GM12878 (cell line): ENCODE results near the gene SLC22A6. TPM values are rescaled to one million over a fixed set of nuclear protein-coding genes. Genes with fewer than 3 reads are reported as not detected.

Experiments
- ATAC-seq: fragments of 200-7000 bp; cut with Tn5 transposase; 3 replicates; pipeline ENCODE4 v1.9.1; 2020; ENCODE audit warnings: mild to moderate bottlenecking, moderate library complexity
- BruUV-seq: library from RNA; stranded (reverse); fragments of 400-500 nt; replicated peaks from 2 replicates; lab custom pipeline; 2021; lab: Mats Ljungman, UMichigan
- CTCF ChIA-PET: fragments of 300-600 bp; sonication (Branson Sonifier 250); formaldehyde crosslinking; extraction: SDS; loops from one replicate; lab custom pipeline; 2021; ENCODE audit warnings: inconsistent platforms; lab: Yijun Ruan, JAX
- POLR2A ChIA-PET: fragments of 350-600 bp; formaldehyde crosslinking; extraction: SDS; loops from one replicate; lab custom pipeline; 2021; ENCODE audit warnings: inconsistent platforms; lab: Charles Lee
- RAD21 ChIA-PET: fragments of 300-600 bp; sonication (Branson Sonifier 250); formaldehyde crosslinking; loops from one replicate; lab custom pipeline; 2023; ENCODE audit warnings: antibody characterized with exemption; ENCODE audit not compliant: unreplicated experiment; lab: Charles Lee
- SMC1A ChIA-PET: fragments of 300-600 bp; sonication (Branson Sonifier 250); formaldehyde crosslinking; loops from one replicate; lab custom pipeline; 2023; ENCODE audit not compliant: unreplicated experiment, uncharacterized antibody; lab: Charles Lee
- DNase-seq: peaks from one replicate; pipeline ENCODE4 v3.0.0-alpha.2; 2011; ENCODE audit warnings: low read depth, low spot score
- FAIRE-seq: peaks from 3 replicates; lab custom pipeline; 2011; peaks lifted over from hg19 to GRCh38; lab: Jason Lieb, UNC
- H2AFZ ChIP-seq: 2 replicates; pipeline ENCODE4 v1.6.0; 2011; ENCODE audit warnings: low read depth, low read length, control low read depth; ENCODE audit not compliant: control insufficient read depth
- H3K27ac ChIP-seq: 2 replicates; pipeline ENCODE4 v1.5.1; 2011; ENCODE audit warnings: control low read depth; ENCODE audit not compliant: control insufficient read depth, insufficient read depth
- H3K27me3 ChIP-seq, 2 experiments: replicated peaks in 1 of 2; 2 replicates each; pipeline versions ENCODE4 v1.6.0 to v1.6.1; 2011; ENCODE audit warnings: low read length in 1 of 2; ENCODE audit not compliant: control insufficient read depth in 2 of 2, insufficient read depth in 2 of 2
- H3K36me3 ChIP-seq, 2 experiments: 2 replicates each; pipeline ENCODE4 v1.5.1; 2011; ENCODE audit warnings: low read length in 1 of 2; ENCODE audit not compliant: control insufficient read depth in 2 of 2, insufficient read depth in 2 of 2
- H3K4me1 ChIP-seq: 2 replicates; pipeline ENCODE4 v1.6.1; 2011; ENCODE audit warnings: mild to moderate bottlenecking, low read length, moderate library complexity, mixed read lengths; ENCODE audit not compliant: control insufficient read depth, insufficient read depth
- H3K4me2 ChIP-seq: 2 replicates; pipeline ENCODE4 v1.6.0; 2011; ENCODE audit warnings: control low read depth; ENCODE audit not compliant: control insufficient read depth, insufficient read depth
- H3K4me3 ChIP-seq: fragments of 200-600 bp; sonication (generic); 2 replicates; pipeline ENCODE4 v1.5.1; 2016
- H3K79me2 ChIP-seq: 2 replicates; pipeline ENCODE4 v1.6.0; 2011; ENCODE audit warnings: low read length; ENCODE audit not compliant: control insufficient read depth, insufficient read depth
- H3K9ac ChIP-seq: 2 replicates; pipeline ENCODE4 v1.8.0; 2011; ENCODE audit warnings: low read length, control low read depth, mixed read lengths; ENCODE audit not compliant: control insufficient read depth, insufficient read depth
- H3K9me3 ChIP-seq: replicated peaks from 3 replicates; pipeline ENCODE4 v1.5.1; 2011; ENCODE audit warnings: mild to moderate bottlenecking, low read length; ENCODE audit not compliant: control insufficient read depth, insufficient read depth
- H4K20me1 ChIP-seq: 2 replicates; pipeline ENCODE4 v1.6.0; 2011; ENCODE audit not compliant: control insufficient read depth, insufficient read depth
- ATF7 ChIP-seq: fragments of 450-650 bp; IDR thresholded peaks from 2 replicates; pipeline ENCODE4 v1.6.1; 2016; ENCODE audit warnings: low read depth, mild to moderate bottlenecking
- CREB1 ChIP-seq: IDR thresholded peaks from 2 replicates; pipeline ENCODE4 v1.6.1; 2012; ENCODE audit warnings: low read depth, mild to moderate bottlenecking, inconsistent platforms
- HDGF ChIP-seq: fragments of 450-650 bp; IDR thresholded peaks from 2 replicates; pipeline ENCODE4 v1.6.1; 2016; ENCODE audit warnings: antibody characterized with exemption
- LARP7 ChIP-seq: fragments of 450-650 bp; IDR thresholded peaks from 2 replicates; pipeline ENCODE4 v1.6.1; 2017; ENCODE audit warnings: mild to moderate bottlenecking
- MYB ChIP-seq: fragments of 150-350 bp; IDR thresholded peaks from 2 replicates; pipeline ENCODE4 v1.6.1; 2014; ENCODE audit warnings: mild to moderate bottlenecking, low read depth, low read length, borderline replicate concordance
- NR2F1 ChIP-seq: fragments of 450-650 bp; conservative IDR thresholded peaks from 2 replicates; pipeline ENCODE4 v1.6.1; 2017; ENCODE audit warnings: mild to moderate bottlenecking
- SIN3A ChIP-seq: IDR thresholded peaks from 2 replicates; pipeline ENCODE4 v1.6.1; 2012; ENCODE audit warnings: low read depth, low read length, improper control_type of control experiment
- SUPT20H ChIP-seq: IDR thresholded peaks from 2 replicates; pipeline ENCODE4 v1.6.1; 2011; ENCODE audit warnings: low read depth, mild to moderate bottlenecking, low read length, moderate library complexity, borderline replicate concordance; ENCODE audit not compliant: control insufficient read depth
- TAF1 ChIP-seq: IDR thresholded peaks from 2 replicates; pipeline ENCODE4 v1.6.1; 2011; ENCODE audit warnings: mild to moderate bottlenecking, low read depth, low read length, borderline replicate concordance
- YBX1 ChIP-seq: fragments of 450-650 bp; IDR thresholded peaks from 2 replicates; pipeline ENCODE4 v1.6.1; 2016; ENCODE audit warnings: antibody characterized with exemption
- ZNF274 ChIP-seq: IDR thresholded peaks from one replicate; pipeline ENCODE4 v1.8.0; 2011; ENCODE audit not compliant: insufficient read length, insufficient read depth
- WGBS: methylation state at CpG from one replicate; pipeline ENCODE4 v1.1.6; 2016; ENCODE audit warnings: low lambda C conversion rate; ENCODE audit not compliant: insufficient replicate concordance, insufficient coverage; ENCODE audit errors: missing lambda C conversion rate; 5-methylcytosine and 5-hydroxymethylcytosine counted together
- in situ Hi-C: fragments of 300-500 bp; cut with MboI; formaldehyde crosslinking; loops from 9 replicates; pipeline ENCODE4 v1.14.3; 2018; ENCODE audit warnings: mixed read lengths
- intact Hi-C: fragments of 100-400 bp; cut with micrococcal nuclease; formaldehyde crosslinking; loops from one replicate; pipeline ENCODE4 v1.14.2; 2022; ENCODE audit not compliant: unreplicated experiment
- polyA plus RNA-seq, 11 experiments: library from polyadenylated mRNA; depleted of rRNA in 4 of 11; unstranded in 6 of 11; stranded (reverse) in 5 of 11; fragments of >200 nt; fragmentation: Nextera tagmentation in 4 of 11; fragmentation: Illumina TruSeq in 1 of 11; extraction: Ambion mirVana in 4 of 11; extraction: Trizol in 1 of 11; gene quantifications; 1 replicate in 1 of 11; 2 replicates in 10 of 11; pipeline versions ENCODE4 v1.2.1 to v1.2.3, GENCODE V29; 2011 to 2016; ENCODE audit warnings: inconsistent platforms in 2 of 11, missing spikeins in 2 of 11, low read depth in 1 of 11
- total RNA-seq, 4 experiments: library from RNA; depleted of rRNA in 3 of 4; stranded (reverse); fragments of >200 nt in 3 of 4; fragmentation: Illumina TruSeq in 1 of 4; extraction: Trizol in 1 of 4; gene quantifications; 2 replicates each; pipeline versions ENCODE4 v1.2.1 to v1.2.3, GENCODE V29; 2013 to 2021
- TF ChIP-seq, protein P1 (sequence below): fragments of 450-650 bp; IDR thresholded peaks from 2 replicates; pipeline ENCODE4 v1.6.1; 2014; ENCODE audit warnings: mild to moderate bottlenecking
- TF ChIP-seq, protein P2 (sequence below): IDR thresholded peaks from 2 replicates; pipeline ENCODE4 v1.6.1; 2012; ENCODE audit warnings: mild to moderate bottlenecking, low read depth, low read length

The SLC22A6 gene
- total and polyA plus RNA-seq, 10 of the 15 experiments (the other 5 are each of a cell fraction or from before 2014, with no cell fraction given): not detected

DNA sequence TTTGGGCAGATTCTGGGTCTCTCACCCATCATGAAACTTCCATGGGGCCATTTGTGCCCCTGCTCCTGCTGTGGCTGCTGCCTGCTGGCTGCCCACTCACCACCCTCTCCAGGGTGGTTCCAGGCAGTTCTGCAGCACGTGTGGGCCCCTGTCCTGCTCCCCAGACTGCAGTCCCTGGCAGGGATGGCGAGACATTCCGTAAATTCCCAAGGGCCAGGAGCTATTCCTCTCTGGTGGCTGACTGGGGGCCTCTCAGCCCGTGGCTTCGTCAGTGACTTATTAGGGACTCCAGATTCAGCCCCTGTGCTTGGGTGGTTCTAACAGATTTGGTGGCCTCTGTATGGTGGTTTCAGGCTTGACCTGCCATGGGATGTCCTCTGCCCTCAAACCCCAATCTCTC, 34.7 kb upstream of the SLC22A6 start:
- no peak overlapping the region for H3K4me3 ChIP-seq
- RAD21 ChIA-PET: interaction anchor here (4.7 kb wide), 1 partner anchor 113 kb away, joined by 71 read pairs; no protein-coding TSS in a partner anchor
- SMC1A ChIA-PET: interaction anchor here (7.7 kb wide), 1 partner anchor 113 kb away, joined by 116 read pairs; no protein-coding TSS in a partner anchor
- no peaks in the 10 kb centered on the region for H3K36me3 ChIP-seq
- ATAC-seq (no peak), DNase-seq (no peak), FAIRE-seq (no peak)
- peaks cover 3% of the 10 kb centered on the region; the same call in 1 of the 2 replicates for H3K4me1 ChIP-seq
- TF ChIP-seq TAF1 (no peak), CREB1 (no peak), LARP7 (no peak), SUPT20H (no peak), MYB (no peak), ATF7 (no peak), HDGF (no peak)
- H3K27ac ChIP-seq: no peak overlapping the region
- no peak overlapping the region for H3K9ac ChIP-seq
- POLR2A ChIA-PET: no interaction called here
- no TSS peak for BruUV-seq
- no peaks in the 10 kb centered on the region for H3K9me3 ChIP-seq
- CTCF ChIA-PET: interaction anchor here (1.1 to 8.3 kb wide), 3 partner anchors 12 to 113 kb away, joined by 3 to 327 read pairs (median 4); no protein-coding TSS in a partner anchor
- peaks cover 4% of the 10 kb centered on the region; the same call in 1 of the 2 replicates for H4K20me1 ChIP-seq
- no peak overlapping the region for H2AFZ ChIP-seq
- WGBS: 14% methylated on average over 5 of the region's 5 CpGs
- peaks cover 2 to 4% of the 10 kb centered on the region in 2 experiments; a peak in 3 of 4 replicates for H3K27me3 ChIP-seq
- no peaks in the 10 kb centered on the region for H3K79me2 ChIP-seq
- in situ Hi-C loops: no loop called here
- intact Hi-C loops: no loop called here
- no peak overlapping the region for H3K4me2 ChIP-seq

DNA sequence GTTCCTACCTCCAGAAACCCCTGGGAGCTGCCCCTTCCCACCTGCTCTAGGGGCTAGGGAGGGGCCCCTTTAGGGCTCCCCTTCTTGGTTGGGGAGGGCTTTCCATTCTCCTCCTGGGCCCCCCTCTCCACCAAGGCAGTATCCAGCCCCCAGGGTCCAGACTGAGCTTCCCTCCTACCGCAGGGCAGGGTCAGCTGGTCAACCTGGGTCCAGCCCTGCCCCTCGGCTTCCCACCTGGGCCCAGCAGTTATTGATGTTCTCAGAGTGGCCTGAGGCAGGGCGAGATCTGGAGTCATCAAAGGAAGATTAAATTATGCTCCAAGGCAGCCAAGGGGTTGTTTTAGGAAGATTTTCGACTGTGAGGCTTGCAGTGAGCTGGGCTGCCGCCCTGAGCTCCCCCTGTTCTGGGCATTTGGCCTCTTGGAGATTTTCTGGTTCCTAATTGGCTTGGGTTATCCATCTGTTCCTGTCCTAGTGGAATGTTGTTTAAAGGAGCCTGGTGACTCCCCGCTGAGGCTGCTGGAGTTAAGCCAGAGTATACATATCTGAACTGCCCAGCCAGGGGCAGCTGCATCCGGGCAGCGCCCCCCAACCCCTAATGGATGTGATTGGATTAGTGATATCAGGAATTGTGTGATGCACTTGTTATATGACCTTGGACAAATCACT, 32.7 kb upstream of the SLC22A6 start:
- intact Hi-C loops: no loop called here
- no peak overlapping the region for H2AFZ ChIP-seq
- H3K27ac ChIP-seq: no peak overlapping the region
- H3K4me1 ChIP-seq: no peaks in the 10 kb centered on the region
- ChIA-PET SMC1A (interaction anchor here (7.7 kb wide), 1 partner anchor 111 kb away, joined by 116 read pairs; no protein-coding TSS in a partner anchor), POLR2A (no interaction called here), CTCF (interaction anchor here (0.6 to 8.3 kb wide), 3 partner anchors 9 to 129 kb away, joined by 3 to 327 read pairs (median 4); no protein-coding TSS in a partner anchor), RAD21 (no interaction called here)
- no peak for DNase-seq
- no peak overlapping the region for H3K4me3 ChIP-seq
- H3K27me3 ChIP-seq: peaks cover 2 to 4% of the 10 kb centered on the region in 2 experiments; a peak in 3 of 4 replicates
- no peak for ATAC-seq
- no peaks in the 10 kb centered on the region for H3K36me3 ChIP-seq
- H3K9me3 ChIP-seq: no peaks in the 10 kb centered on the region
- in situ Hi-C loops: no loop called here
- BruUV-seq: no TSS peak
- H3K9ac ChIP-seq: no peak overlapping the region
- no peak for FAIRE-seq
- H4K20me1 ChIP-seq: no peaks in the 10 kb centered on the region
- no peak overlapping the region for H3K4me2 ChIP-seq
- 6% methylated on average over 8 of the region's 8 CpGs for WGBS
- no peaks in the 10 kb centered on the region for H3K79me2 ChIP-seq
- TF ChIP-seq SIN3A (no peak), NR2F1 (no peak), YBX1 (no peak), ZNF274 (no peak)
- TF ChIP-seq, protein P1, sequence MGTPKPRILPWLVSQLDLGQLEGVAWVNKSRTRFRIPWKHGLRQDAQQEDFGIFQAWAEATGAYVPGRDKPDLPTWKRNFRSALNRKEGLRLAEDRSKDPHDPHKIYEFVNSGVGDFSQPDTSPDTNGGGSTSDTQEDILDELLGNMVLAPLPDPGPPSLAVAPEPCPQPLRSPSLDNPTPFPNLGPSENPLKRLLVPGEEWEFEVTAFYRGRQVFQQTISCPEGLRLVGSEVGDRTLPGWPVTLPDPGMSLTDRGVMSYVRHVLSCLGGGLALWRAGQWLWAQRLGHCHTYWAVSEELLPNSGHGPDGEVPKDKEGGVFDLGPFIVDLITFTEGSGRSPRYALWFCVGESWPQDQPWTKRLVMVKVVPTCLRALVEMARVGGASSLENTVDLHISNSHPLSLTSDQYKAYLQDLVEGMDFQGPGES: no peak
- TF ChIP-seq, protein P2, sequence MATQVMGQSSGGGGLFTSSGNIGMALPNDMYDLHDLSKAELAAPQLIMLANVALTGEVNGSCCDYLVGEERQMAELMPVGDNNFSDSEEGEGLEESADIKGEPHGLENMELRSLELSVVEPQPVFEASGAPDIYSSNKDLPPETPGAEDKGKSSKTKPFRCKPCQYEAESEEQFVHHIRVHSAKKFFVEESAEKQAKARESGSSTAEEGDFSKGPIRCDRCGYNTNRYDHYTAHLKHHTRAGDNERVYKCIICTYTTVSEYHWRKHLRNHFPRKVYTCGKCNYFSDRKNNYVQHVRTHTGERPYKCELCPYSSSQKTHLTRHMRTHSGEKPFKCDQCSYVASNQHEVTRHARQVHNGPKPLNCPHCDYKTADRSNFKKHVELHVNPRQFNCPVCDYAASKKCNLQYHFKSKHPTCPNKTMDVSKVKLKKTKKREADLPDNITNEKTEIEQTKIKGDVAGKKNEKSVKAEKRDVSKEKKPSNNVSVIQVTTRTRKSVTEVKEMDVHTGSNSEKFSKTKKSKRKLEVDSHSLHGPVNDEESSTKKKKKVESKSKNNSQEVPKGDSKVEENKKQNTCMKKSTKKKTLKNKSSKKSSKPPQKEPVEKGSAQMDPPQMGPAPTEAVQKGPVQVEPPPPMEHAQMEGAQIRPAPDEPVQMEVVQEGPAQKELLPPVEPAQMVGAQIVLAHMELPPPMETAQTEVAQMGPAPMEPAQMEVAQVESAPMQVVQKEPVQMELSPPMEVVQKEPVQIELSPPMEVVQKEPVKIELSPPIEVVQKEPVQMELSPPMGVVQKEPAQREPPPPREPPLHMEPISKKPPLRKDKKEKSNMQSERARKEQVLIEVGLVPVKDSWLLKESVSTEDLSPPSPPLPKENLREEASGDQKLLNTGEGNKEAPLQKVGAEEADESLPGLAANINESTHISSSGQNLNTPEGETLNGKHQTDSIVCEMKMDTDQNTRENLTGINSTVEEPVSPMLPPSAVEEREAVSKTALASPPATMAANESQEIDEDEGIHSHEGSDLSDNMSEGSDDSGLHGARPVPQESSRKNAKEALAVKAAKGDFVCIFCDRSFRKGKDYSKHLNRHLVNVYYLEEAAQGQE: no peak
